Gastroesophageal sphincter (tissue), 3 donors: ENCODE results near the gene MYCN.

Source experiments
- POLR2A ChIP-seq, 2 donors: fragments of 450-650 bp; IDR thresholded peaks; one replicate each; pipeline ENCODE4 v1.6.1; 2017; ENCODE audit warnings: antibody characterized with exemption in 2 of 2, mild to moderate bottlenecking in 2 of 2, moderate library complexity in 1 of 2
- TF ChIP-seq, protein P1 (sequence below), 4 experiments: fragments of 200-600 bp in 2 of 4; fragments of 450-650 bp in 2 of 4; sonication (generic) in 1 of 4; IDR thresholded peaks; one replicate each; pipeline ENCODE4 v1.5.1; 2017 to 2019; ENCODE audit warnings: antibody characterized with exemption in 4 of 4, mild to moderate bottlenecking in 2 of 4, moderate library complexity in 2 of 4

DNA sequence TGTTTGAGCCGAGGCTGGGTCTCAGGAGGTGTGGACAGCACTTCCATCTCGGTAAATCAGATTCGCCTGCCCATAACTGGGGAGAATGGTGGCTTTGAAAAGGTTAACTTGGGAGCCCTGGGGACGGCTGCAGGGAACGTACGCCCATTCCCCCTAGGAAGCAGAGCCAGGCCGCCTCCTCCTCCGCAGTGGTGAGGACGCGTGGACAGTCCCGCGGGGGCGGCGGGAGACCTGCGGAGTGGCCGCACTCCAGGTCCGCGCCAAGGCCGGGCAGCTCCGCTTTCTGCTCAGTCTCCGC lies 845 bp upstream of the MYCN start:
- TF ChIP-seq, protein P1, sequence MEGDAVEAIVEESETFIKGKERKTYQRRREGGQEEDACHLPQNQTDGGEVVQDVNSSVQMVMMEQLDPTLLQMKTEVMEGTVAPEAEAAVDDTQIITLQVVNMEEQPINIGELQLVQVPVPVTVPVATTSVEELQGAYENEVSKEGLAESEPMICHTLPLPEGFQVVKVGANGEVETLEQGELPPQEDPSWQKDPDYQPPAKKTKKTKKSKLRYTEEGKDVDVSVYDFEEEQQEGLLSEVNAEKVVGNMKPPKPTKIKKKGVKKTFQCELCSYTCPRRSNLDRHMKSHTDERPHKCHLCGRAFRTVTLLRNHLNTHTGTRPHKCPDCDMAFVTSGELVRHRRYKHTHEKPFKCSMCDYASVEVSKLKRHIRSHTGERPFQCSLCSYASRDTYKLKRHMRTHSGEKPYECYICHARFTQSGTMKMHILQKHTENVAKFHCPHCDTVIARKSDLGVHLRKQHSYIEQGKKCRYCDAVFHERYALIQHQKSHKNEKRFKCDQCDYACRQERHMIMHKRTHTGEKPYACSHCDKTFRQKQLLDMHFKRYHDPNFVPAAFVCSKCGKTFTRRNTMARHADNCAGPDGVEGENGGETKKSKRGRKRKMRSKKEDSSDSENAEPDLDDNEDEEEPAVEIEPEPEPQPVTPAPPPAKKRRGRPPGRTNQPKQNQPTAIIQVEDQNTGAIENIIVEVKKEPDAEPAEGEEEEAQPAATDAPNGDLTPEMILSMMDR (IDR thresholded peaks at IDR 0.05) = peak in 1 of 4 experiments; percentile 84
- TF ChIP-seq POLR2A (IDR thresholded peaks at IDR 0.05) = no peak
